GM10847 (cell line): Measurements from ENCODE around the gene ETS1.

Source experiments
- POLR2A ChIP-seq: IDR thresholded peaks from 2 replicates; pipeline ENCODE4 v1.6.1; 2011; ENCODE audit not compliant: insufficient read length; ENCODE audit errors: extremely low read depth

The ETS1 gene

GRCh38 chr11:128567130-128567529, 20.2 kb downstream of the ETS1 start:
- no peak for TF ChIP-seq POLR2A

GRCh38 chr11:128565881-128566280, 21.5 kb downstream of the ETS1 start:
- no peak for TF ChIP-seq POLR2A

- no peak for TF ChIP-seq POLR2A
Observed at GRCh38 chr11:128564642-128565245, 22.6 kb downstream of the ETS1 start.

- no peak for TF ChIP-seq POLR2A
Observed at GRCh38 chr11:128563942-128564641, 23.3 kb downstream of the ETS1 start.

- no peak for TF ChIP-seq POLR2A
Observed at GRCh38 chr11:128563308-128563707, 24.1 kb downstream of the ETS1 start.

- TF ChIP-seq POLR2A = no peak
Observed at GRCh38 chr11:128559496-128560103, 27.8 kb downstream of the ETS1 start.

GRCh38 chr11:128555606-128556005, 31.8 kb downstream of the ETS1 start:
- TF ChIP-seq POLR2A = no peak

GRCh38 chr11:128553662-128554362, 33.5 kb downstream of the ETS1 start:
- TF ChIP-seq POLR2A = no peak

- no peak for TF ChIP-seq POLR2A
Observed at GRCh38 chr11:128552783-128553661, 34.3 kb downstream of the ETS1 start.

GRCh38 chr11:128551611-128552335, 35.6 kb downstream of the ETS1 start:
- TF ChIP-seq POLR2A = no peak

GRCh38 chr11:128551058-128551457, 36.3 kb downstream of the ETS1 start:
- TF ChIP-seq POLR2A = no peak

GRCh38 chr11:128550261-128550821, 37.0 kb downstream of the ETS1 start:
- no peak for TF ChIP-seq POLR2A

GRCh38 chr11:128549256-128549944, 38.0 kb downstream of the ETS1 start:
- TF ChIP-seq POLR2A = no peak
